ENCODE data around the gene F7.

The F7 gene

DNA sequence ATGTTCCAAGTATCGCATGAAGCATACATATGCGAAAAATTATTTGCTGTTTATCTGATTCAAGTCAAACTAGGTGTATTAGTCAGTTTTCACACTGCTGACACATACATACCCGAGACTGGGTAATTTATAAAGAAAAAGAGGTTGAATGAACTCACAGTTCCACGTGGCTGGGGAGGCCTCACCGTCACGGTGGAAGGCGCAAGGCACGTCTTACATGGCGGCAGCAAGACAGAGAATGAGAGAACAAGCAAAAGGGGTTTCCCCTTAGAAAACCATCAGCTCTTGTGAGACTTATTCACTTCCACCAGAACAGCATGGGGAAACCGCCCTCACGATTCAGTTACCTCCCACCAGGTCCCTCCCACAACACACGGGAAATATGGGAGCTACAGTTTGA lies 39.9 kb downstream of the F7 start:
- no peaks in the 10 kb centered on the region for H3K9me3 ChIP-seq (ENCODE audit: control insufficient read depth, insufficient read depth, low read length)
- no peak for TF ChIP-seq EZH2phosphoT487 (IDR thresholded peaks at IDR 0.05; ENCODE audit: borderline replicate concordance, low read length)
- TF ChIP-seq, protein P1, sequence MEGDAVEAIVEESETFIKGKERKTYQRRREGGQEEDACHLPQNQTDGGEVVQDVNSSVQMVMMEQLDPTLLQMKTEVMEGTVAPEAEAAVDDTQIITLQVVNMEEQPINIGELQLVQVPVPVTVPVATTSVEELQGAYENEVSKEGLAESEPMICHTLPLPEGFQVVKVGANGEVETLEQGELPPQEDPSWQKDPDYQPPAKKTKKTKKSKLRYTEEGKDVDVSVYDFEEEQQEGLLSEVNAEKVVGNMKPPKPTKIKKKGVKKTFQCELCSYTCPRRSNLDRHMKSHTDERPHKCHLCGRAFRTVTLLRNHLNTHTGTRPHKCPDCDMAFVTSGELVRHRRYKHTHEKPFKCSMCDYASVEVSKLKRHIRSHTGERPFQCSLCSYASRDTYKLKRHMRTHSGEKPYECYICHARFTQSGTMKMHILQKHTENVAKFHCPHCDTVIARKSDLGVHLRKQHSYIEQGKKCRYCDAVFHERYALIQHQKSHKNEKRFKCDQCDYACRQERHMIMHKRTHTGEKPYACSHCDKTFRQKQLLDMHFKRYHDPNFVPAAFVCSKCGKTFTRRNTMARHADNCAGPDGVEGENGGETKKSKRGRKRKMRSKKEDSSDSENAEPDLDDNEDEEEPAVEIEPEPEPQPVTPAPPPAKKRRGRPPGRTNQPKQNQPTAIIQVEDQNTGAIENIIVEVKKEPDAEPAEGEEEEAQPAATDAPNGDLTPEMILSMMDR (IDR thresholded peaks at IDR 0.05; ENCODE audit: low read depth, low read length, poor library complexity, severe bottlenecking): no peak
- no peaks in the 10 kb centered on the region for H3K9me2 ChIP-seq (replicated peaks; ENCODE audit: control insufficient read depth, low read length)
- H4K20me1 ChIP-seq (ENCODE audit: control insufficient read depth, insufficient read depth, low read depth, low read length): no peaks in the 10 kb centered on the region
- H3K4me2 ChIP-seq (ENCODE audit: low read length): no peak overlapping the region
- no peaks in the 10 kb centered on the region for H3K27me3 ChIP-seq (ENCODE audit: control insufficient read depth, low read length)
- no peak overlapping the region for H3K4me3 ChIP-seq (ENCODE audit: low read length)
- no peaks in the 10 kb centered on the region for H3F3A ChIP-seq (ENCODE audit: control insufficient read depth, insufficient read depth)
- H3K36me3 ChIP-seq (ENCODE audit: control insufficient read depth, low read length): no peaks in the 10 kb centered on the region
- H3K79me2 ChIP-seq (ENCODE audit: control insufficient read depth, low read length): no peaks in the 10 kb centered on the region
- no peak overlapping the region for H3K27ac ChIP-seq (ENCODE audit: low read depth, low read length)
- no peaks in the 10 kb centered on the region for H3K4me1 ChIP-seq (ENCODE audit: control insufficient read depth, low read length)

- H3K9me3 ChIP-seq (ENCODE audit: control insufficient read depth, insufficient read depth, low read length): no peaks in the 10 kb centered on the region
- no peaks in the 10 kb centered on the region for H4K20me1 ChIP-seq (ENCODE audit: control insufficient read depth, insufficient read depth, low read depth, low read length)
- no peak overlapping the region for H3K27ac ChIP-seq (ENCODE audit: low read depth, low read length)
- no peaks in the 10 kb centered on the region for H3K4me1 ChIP-seq (ENCODE audit: control insufficient read depth, low read length)
- no peaks in the 10 kb centered on the region for H3K79me2 ChIP-seq (ENCODE audit: control insufficient read depth, low read length)
- H3K36me3 ChIP-seq (ENCODE audit: control insufficient read depth, low read length): no peaks in the 10 kb centered on the region
- H3K27me3 ChIP-seq (ENCODE audit: control insufficient read depth, low read length): no peaks in the 10 kb centered on the region
- H3K4me2 ChIP-seq (ENCODE audit: low read length): no peak overlapping the region
- no peak for TF ChIP-seq EZH2phosphoT487 (IDR thresholded peaks at IDR 0.05; ENCODE audit: borderline replicate concordance, low read length)
- TF ChIP-seq, protein P1 (IDR thresholded peaks at IDR 0.05; ENCODE audit: low read depth, low read length, poor library complexity, severe bottlenecking): no peak
- no peak overlapping the region for H3K4me3 ChIP-seq (ENCODE audit: low read length)
- H3F3A ChIP-seq (ENCODE audit: control insufficient read depth, insufficient read depth): no peaks in the 10 kb centered on the region
- no peaks in the 10 kb centered on the region for H3K9me2 ChIP-seq (replicated peaks; ENCODE audit: control insufficient read depth, low read length)
Measured at GRCh38 chr13:113145911-113146598, 40.5 kb downstream of the F7 start.

DNA sequence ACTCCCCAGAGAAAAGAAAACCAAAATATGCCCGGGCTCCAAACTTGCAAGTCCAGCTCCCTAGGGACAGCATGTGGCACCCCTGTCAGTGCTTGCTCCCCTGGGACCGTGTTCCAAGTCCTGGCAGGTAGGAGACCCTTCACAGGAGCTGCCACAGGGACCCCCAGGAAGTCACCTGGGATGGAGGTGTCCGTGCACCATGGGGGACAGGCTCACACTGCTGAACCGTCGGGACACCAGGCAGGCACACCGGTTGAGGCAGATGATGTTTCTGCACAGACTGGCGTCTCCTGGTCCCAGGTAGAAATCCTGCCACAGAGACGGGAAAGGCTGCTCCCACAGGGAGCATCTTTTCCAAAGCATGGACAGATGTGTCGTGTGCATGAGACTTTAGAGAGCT lies 41.2 kb downstream of the F7 start:
- Histone ChIP-seq H3K79me2 (ENCODE audit: control insufficient read depth, low read length) (no peaks in the 10 kb centered on the region), H3K4me1 (ENCODE audit: control insufficient read depth, low read length) (no peaks in the 10 kb centered on the region), H3K4me2 (ENCODE audit: low read length) (no peak overlapping the region), H3K27me3 (ENCODE audit: control insufficient read depth, low read length) (no peaks in the 10 kb centered on the region), H3K4me3 (ENCODE audit: low read length) (no peak overlapping the region), H3K9me2 (replicated peaks; ENCODE audit: control insufficient read depth, low read length) (no peaks in the 10 kb centered on the region), H3K9me3 (ENCODE audit: control insufficient read depth, insufficient read depth, low read length) (no peaks in the 10 kb centered on the region), H3F3A (ENCODE audit: control insufficient read depth, insufficient read depth) (no peaks in the 10 kb centered on the region), H3K27ac (ENCODE audit: low read depth, low read length) (no peak overlapping the region), H4K20me1 (ENCODE audit: control insufficient read depth, insufficient read depth, low read depth, low read length) (no peaks in the 10 kb centered on the region), H3K36me3 (ENCODE audit: control insufficient read depth, low read length) (no peaks in the 10 kb centered on the region)
- TF ChIP-seq, protein P1 (IDR thresholded peaks at IDR 0.05; ENCODE audit: low read depth, low read length, poor library complexity, severe bottlenecking): no peak
- no peak for TF ChIP-seq EZH2phosphoT487 (IDR thresholded peaks at IDR 0.05; ENCODE audit: borderline replicate concordance, low read length)

Measured in DOHH2 (cell line).